ENCODE data around the gene ANKRD34A.

The ANKRD34A gene

DNA sequence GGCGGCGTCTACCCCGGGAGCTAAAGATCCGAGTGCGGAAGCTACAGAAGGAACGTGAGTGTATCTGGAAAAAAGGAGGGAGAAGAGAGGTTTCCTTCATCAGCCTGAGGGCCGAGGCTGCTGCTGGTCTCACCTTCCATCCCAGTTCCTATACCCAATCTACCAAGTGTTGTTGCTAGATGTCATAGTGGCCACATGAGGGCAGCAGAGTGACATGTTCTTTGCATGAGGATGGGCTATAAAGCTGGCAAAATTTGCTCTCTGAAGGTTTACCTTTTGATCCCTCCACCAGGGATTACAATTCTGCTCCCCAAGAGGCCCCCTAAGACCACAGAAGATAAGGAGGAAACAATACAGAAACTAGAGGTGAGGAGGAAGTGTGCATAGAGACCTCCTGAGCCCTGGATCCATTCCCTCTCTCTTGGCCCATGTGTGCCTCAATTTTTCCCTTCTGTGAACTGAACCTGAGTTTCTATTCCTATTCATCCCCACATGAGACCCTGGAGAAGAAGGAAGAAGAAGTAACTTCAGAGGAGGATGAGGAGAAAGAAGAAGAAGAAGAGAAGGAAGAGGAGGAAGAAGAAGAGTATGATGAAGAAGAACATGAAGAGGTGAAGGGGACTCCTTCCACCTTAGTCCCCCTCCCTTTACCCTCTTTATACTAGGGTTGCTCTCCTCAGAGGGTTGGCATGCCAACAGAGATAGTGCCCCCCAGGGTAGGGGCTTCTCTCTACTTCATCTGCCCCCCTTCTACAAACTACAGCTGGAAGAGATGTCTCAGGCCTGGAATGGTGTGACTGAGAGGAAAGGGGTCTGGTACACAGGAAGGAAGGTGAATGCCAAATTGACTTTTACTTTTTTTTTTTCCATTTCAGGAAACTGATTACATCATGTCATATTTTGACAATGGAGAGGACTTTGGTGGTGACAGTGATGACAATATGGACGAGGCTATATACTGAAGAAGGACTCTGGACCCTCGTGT lies 13.4 kb upstream of the ANKRD34A start:
- Histone ChIP-seq H3K36me3 (ENCODE audit: control insufficient read depth in 2 of 2, insufficient read depth in 1 of 2, low read length in 2 of 2) (no peaks in the 10 kb centered on the region), H3K4me1 (ENCODE audit: control insufficient read depth, insufficient read depth, low read length) (peaks cover 6% of the 10 kb centered on the region), H3K27ac (ENCODE audit: extremely low read depth, low read depth, low read length) (no peak overlapping the region), H3K9me3 (ENCODE audit: control insufficient read depth, insufficient read depth, low read depth, low read length) (no peaks in the 10 kb centered on the region), H3K4me3 (ENCODE audit: low read depth, low read length) (no peak overlapping the region)
- ChIA-PET CTCF (interaction anchor here (0.6 to 6.8 kb wide), 29 partner anchors 12 to 1191 kb away, joined by 3 to 227 read pairs (median 4); partner anchors contain the start of genes ANKRD34A, LIX1L, NUDT17 and POLR3GL), POLR2A (interaction anchor here (0.6 to 3.7 kb wide), 5 partner anchors 13 to 86 kb away, joined by 3 to 30 read pairs (median 6); partner anchors contain the start of genes ANKRD34A, POLR3GL and RBM8A)
- TF ChIP-seq, protein P1, sequence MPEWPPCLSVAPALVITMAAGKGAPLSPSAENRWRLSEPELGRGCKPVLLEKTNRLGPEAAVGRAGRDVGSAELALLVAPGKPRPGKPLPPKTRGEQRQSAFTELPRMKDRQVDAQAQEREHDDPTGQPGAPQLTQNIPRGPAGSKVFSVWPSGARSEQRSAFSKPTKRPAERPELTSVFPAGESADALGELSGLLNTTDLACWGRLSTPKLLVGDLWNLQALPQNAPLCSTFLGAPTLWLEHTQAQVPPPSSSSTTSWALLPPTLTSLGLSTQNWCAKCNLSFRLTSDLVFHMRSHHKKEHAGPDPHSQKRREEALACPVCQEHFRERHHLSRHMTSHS (tag by site-specific recombination; IDR thresholded peaks at IDR 0.05): no peak
- TF ChIP-seq, protein P2, sequence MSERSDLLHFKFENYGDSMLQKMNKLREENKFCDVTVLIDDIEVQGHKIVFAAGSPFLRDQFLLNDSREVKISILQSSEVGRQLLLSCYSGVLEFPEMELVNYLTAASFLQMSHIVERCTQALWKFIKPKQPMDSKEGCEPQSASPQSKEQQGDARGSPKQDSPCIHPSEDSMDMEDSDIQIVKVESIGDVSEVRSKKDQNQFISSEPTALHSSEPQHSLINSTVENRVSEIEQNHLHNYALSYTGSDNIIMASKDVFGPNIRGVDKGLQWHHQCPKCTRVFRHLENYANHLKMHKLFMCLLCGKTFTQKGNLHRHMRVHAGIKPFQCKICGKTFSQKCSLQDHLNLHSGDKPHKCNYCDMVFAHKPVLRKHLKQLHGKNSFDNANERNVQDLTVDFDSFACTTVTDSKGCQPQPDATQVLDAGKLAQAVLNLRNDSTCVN (tag by site-specific recombination; optimal IDR thresholded peaks at IDR 0.05): no peak
- no peak for TF ChIP-seq ZNF155 (tag by site-specific recombination; IDR thresholded peaks at IDR 0.05)
- TF ChIP-seq PRDM1 (tag by site-specific recombination; IDR thresholded peaks at IDR 0.05): peak; percentile 72
- TF ChIP-seq, protein P3, sequence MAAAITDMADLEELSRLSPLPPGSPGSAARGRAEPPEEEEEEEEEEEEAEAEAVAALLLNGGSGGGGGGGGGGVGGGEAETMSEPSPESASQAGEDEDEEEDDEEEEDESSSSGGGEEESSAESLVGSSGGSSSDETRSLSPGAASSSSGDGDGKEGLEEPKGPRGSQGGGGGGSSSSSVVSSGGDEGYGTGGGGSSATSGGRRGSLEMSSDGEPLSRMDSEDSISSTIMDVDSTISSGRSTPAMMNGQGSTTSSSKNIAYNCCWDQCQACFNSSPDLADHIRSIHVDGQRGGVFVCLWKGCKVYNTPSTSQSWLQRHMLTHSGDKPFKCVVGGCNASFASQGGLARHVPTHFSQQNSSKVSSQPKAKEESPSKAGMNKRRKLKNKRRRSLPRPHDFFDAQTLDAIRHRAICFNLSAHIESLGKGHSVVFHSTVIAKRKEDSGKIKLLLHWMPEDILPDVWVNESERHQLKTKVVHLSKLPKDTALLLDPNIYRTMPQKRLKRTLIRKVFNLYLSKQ (tag by site-specific recombination; IDR thresholded peaks at IDR 0.05; ENCODE audit: borderline replicate concordance): no peak
- no peak for TF ChIP-seq ZNF501 (tag by site-specific recombination; IDR thresholded peaks at IDR 0.05)
- TF ChIP-seq, protein P4, sequence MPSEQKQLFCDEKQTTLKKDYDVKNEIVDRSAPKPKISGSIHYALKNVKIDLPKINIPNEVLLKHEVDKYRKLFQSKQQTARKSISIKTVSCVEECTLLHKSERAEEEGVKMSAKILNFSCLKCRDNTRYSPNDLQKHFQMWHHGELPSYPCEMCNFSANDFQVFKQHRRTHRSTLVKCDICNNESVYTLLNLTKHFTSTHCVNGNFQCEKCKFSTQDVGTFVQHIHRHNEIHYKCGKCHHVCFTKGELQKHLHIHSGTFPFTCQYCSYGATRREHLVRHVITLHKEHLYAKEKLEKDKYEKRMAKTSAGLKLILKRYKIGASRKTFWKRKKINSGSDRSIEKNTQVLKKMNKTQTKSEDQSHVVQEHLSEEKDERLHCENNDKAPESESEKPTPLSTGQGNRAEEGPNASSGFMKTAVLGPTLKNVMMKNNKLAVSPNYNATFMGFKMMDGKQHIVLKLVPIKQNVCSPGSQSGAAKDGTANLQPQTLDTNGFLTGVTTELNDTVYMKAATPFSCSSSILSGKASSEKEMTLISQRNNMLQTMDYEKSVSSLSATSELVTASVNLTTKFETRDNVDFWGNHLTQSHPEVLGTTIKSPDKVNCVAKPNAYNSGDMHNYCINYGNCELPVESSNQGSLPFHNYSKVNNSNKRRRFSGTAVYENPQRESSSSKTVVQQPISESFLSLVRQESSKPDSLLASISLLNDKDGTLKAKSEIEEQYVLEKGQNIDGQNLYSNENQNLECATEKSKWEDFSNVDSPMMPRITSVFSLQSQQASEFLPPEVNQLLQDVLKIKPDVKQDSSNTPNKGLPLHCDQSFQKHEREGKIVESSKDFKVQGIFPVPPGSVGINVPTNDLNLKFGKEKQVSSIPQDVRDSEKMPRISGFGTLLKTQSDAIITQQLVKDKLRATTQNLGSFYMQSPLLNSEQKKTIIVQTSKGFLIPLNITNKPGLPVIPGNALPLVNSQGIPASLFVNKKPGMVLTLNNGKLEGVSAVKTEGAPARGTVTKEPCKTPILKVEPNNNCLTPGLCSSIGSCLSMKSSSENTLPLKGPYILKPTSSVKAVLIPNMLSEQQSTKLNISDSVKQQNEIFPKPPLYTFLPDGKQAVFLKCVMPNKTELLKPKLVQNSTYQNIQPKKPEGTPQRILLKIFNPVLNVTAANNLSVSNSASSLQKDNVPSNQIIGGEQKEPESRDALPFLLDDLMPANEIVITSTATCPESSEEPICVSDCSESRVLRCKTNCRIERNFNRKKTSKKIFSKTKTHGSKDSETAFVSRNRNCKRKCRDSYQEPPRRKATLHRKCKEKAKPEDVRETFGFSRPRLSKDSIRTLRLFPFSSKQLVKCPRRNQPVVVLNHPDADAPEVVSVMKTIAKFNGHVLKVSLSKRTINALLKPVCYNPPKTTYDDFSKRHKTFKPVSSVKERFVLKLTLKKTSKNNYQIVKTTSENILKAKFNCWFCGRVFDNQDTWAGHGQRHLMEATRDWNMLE (tag by site-specific recombination; conservative IDR thresholded peaks at IDR 0.05; ENCODE audit: low read depth): no peak
- peak; percentile 46; the same call in 1 of the 2 replicates for TF ChIP-seq TRIM28 (IDR thresholded peaks at IDR 0.05; ENCODE audit: borderline replicate concordance, low read length)
- no peak for TF ChIP-seq ZNF311 (tag by site-specific recombination; IDR thresholded peaks at IDR 0.05; ENCODE audit: borderline replicate concordance)
- TF ChIP-seq, protein P5, sequence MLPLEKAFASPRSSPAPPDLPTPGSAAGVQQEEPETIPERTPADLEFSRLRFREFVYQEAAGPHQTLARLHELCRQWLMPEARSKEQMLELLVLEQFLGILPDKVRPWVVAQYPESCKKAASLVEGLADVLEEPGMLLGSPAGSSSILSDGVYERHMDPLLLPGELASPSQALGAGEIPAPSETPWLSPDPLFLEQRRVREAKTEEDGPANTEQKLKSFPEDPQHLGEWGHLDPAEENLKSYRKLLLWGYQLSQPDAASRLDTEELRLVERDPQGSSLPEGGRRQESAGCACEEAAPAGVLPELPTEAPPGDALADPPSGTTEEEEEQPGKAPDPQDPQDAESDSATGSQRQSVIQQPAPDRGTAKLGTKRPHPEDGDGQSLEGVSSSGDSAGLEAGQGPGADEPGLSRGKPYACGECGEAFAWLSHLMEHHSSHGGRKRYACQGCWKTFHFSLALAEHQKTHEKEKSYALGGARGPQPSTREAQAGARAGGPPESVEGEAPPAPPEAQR (tag by site-specific recombination; IDR thresholded peaks at IDR 0.05): no peak
- no peak for TF ChIP-seq GFI1B (tag by site-specific recombination; IDR thresholded peaks at IDR 0.05)
- no peak for TF ChIP-seq ZBTB7A (tag by site-specific recombination; IDR thresholded peaks at IDR 0.05; ENCODE audit: low read depth)
- TF ChIP-seq ZNF654 (tag by site-specific recombination; IDR thresholded peaks at IDR 0.05; ENCODE audit: low read depth): peak; percentile 95
- TF ChIP-seq BCL11A (tag by site-specific recombination; IDR thresholded peaks at IDR 0.05; ENCODE audit: low read depth): no peak
- no peak for TF ChIP-seq TCF7L2 (IDR thresholded peaks at IDR 0.05; ENCODE audit: borderline replicate concordance, low read depth, low read length)
- TF ChIP-seq, protein P6, sequence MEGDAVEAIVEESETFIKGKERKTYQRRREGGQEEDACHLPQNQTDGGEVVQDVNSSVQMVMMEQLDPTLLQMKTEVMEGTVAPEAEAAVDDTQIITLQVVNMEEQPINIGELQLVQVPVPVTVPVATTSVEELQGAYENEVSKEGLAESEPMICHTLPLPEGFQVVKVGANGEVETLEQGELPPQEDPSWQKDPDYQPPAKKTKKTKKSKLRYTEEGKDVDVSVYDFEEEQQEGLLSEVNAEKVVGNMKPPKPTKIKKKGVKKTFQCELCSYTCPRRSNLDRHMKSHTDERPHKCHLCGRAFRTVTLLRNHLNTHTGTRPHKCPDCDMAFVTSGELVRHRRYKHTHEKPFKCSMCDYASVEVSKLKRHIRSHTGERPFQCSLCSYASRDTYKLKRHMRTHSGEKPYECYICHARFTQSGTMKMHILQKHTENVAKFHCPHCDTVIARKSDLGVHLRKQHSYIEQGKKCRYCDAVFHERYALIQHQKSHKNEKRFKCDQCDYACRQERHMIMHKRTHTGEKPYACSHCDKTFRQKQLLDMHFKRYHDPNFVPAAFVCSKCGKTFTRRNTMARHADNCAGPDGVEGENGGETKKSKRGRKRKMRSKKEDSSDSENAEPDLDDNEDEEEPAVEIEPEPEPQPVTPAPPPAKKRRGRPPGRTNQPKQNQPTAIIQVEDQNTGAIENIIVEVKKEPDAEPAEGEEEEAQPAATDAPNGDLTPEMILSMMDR (tag by site-specific recombination; IDR thresholded peaks at IDR 0.05): peak; percentile 89
- TF ChIP-seq KLF1 (tag by site-specific recombination; IDR thresholded peaks at IDR 0.05): no peak
- TF ChIP-seq, protein P7, sequence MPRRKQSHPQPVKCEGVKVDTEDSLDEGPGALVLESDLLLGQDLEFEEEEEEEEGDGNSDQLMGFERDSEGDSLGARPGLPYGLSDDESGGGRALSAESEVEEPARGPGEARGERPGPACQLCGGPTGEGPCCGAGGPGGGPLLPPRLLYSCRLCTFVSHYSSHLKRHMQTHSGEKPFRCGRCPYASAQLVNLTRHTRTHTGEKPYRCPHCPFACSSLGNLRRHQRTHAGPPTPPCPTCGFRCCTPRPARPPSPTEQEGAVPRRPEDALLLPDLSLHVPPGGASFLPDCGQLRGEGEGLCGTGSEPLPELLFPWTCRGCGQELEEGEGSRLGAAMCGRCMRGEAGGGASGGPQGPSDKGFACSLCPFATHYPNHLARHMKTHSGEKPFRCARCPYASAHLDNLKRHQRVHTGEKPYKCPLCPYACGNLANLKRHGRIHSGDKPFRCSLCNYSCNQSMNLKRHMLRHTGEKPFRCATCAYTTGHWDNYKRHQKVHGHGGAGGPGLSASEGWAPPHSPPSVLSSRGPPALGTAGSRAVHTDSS (tag by site-specific recombination; IDR thresholded peaks at IDR 0.05): peak; percentile 92
- TF ChIP-seq, protein P8, sequence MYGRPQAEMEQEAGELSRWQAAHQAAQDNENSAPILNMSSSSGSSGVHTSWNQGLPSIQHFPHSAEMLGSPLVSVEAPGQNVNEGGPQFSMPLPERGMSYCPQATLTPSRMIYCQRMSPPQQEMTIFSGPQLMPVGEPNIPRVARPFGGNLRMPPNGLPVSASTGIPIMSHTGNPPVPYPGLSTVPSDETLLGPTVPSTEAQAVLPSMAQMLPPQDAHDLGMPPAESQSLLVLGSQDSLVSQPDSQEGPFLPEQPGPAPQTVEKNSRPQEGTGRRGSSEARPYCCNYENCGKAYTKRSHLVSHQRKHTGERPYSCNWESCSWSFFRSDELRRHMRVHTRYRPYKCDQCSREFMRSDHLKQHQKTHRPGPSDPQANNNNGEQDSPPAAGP (tag by site-specific recombination; IDR thresholded peaks at IDR 0.05): no peak
- 0 out of 2 replicates have a peak, but pooled peaks have one; percentile 50 for TF ChIP-seq ZBTB17 (tag by site-specific recombination; IDR thresholded peaks at IDR 0.05)
- TF ChIP-seq GLIS1 (tag by site-specific recombination; IDR thresholded peaks at IDR 0.05): peak; percentile 46
